Natural killer cell (primary cell): ENCODE results near the gene SDF2. TPM values are rescaled to one million over a fixed set of nuclear protein-coding genes. Genes with fewer than 3 reads are reported as not detected.
"Not testable (repeated sequence)": the region's sequence is repeated elsewhere in the genome, so short reads cannot be mapped to it uniquely, and the experiment has no call there.

Experiments used
- ATAC-seq, 3 donors: fragments of 150-1000 bp in 2 of 3; fragments of 200-7000 bp in 1 of 3; cut with Tn5 transposase; 1 replicate in 1 of 3; 2 replicates in 2 of 3; pipeline ENCODE4 v1.10.0; 2021; ENCODE audit warnings: mild to moderate bottlenecking in 2 of 3, moderate library complexity in 2 of 3
- DNase-seq, 2 donors: peaks; one replicate each; pipeline versions ENCODE4 v3.0.0 to v3.0.0-alpha.2; 2013 to 2021; ENCODE audit warnings: mixed read lengths in 1 of 2
- H3K27ac ChIP-seq: one replicate; pipeline ENCODE4 v1.5.1; 2013; ENCODE audit warnings: mild to moderate bottlenecking, low read length
- H3K27me3 ChIP-seq: one replicate; pipeline ENCODE4 v1.6.1; 2013; ENCODE audit warnings: low read length; ENCODE audit not compliant: control insufficient read depth, insufficient read depth
- H3K36me3 ChIP-seq: one replicate; pipeline ENCODE4 v1.6.1; 2013; ENCODE audit warnings: low read length; ENCODE audit not compliant: control insufficient read depth, insufficient read depth
- H3K4me1 ChIP-seq: one replicate; pipeline ENCODE4 v1.6.1; 2013; ENCODE audit warnings: low read length; ENCODE audit not compliant: control insufficient read depth, insufficient read depth
- H3K4me3 ChIP-seq: one replicate; pipeline ENCODE4 v1.5.1; 2013; ENCODE audit warnings: low read length
- H3K9me3 ChIP-seq: one replicate; pipeline ENCODE4 v1.6.1; 2013; ENCODE audit warnings: low read length; ENCODE audit not compliant: control insufficient read depth, insufficient read depth
- H3K27ac Mint-ChIP-seq, 2 donors: one replicate each; pipeline ENCODE4 v1.8.0; 2022; ENCODE audit warnings: mild to moderate bottlenecking in 2 of 2, mixed read lengths in 2 of 2, moderate library complexity in 1 of 2
- H3K27me3 Mint-ChIP-seq, 2 donors: one replicate each; pipeline ENCODE4 v1.8.0; 2022; ENCODE audit warnings: low read depth in 2 of 2, mixed read lengths in 2 of 2
- H3K36me3 Mint-ChIP-seq: one replicate; pipeline ENCODE4 v1.8.0; 2022; ENCODE audit warnings: mixed read lengths
- H3K4me1 Mint-ChIP-seq, 2 donors: one replicate each; pipeline ENCODE4 v1.8.0; 2022; ENCODE audit warnings: mixed read lengths in 2 of 2
- H3K4me3 Mint-ChIP-seq: one replicate; pipeline ENCODE4 v1.8.0; 2022; ENCODE audit warnings: mild to moderate bottlenecking, moderate library complexity, mixed read lengths
- H3K9me3 Mint-ChIP-seq, 2 donors: one replicate each; pipeline ENCODE4 v1.8.0; 2022; ENCODE audit warnings: mixed read lengths in 2 of 2
- CTCF ChIP-seq: fragments of 200-600 bp; IDR thresholded peaks from one replicate; pipeline ENCODE4 v1.8.0; 2022; ENCODE audit warnings: antibody characterized with exemption
- WGBS: methylation state at CpG from one replicate; pipeline ENCODE4 v1.1.7; 2013; ENCODE audit warnings: missing lambda C conversion rate; ENCODE audit not compliant: insufficient coverage; 5-methylcytosine and 5-hydroxymethylcytosine counted together
- intact Hi-C: fragments of 100-400 bp; cut with micrococcal nuclease; formaldehyde crosslinking; loops from one replicate; pipeline ENCODE4 v1.14.2; 2022
- total RNA-seq, 4 donors: library from RNA; stranded (reverse); fragments of 120-200 nt in 1 of 4; gene quantifications; one replicate each; pipeline versions ENCODE4 v1.2.3 to v1.2.4, GENCODE V29; 2013 to 2022

The SDF2 gene
- total RNA-seq, 3 donors from 2014 or later (not counting 1 experiment from before 2014, with no cell fraction given) = 53.0 to 65.3 (median 53.7) TPM

- peaks cover 9% of the 10 kb centered on the region for H3K36me3 Mint-ChIP-seq
- DNase-seq = no peak
- Histone ChIP-seq H3K9me3 (no peaks in the 10 kb centered on the region), H3K27me3 (no peaks in the 10 kb centered on the region), H3K27ac (no peak overlapping the region), H3K4me3 (no peak overlapping the region), H3K4me1 (no peaks in the 10 kb centered on the region), H3K36me3 (peaks cover 38% of the 10 kb centered on the region)
- intact Hi-C loops = no loop called here
- no peaks in the 10 kb centered on the region for H3K9me3 Mint-ChIP-seq
- no peak for TF ChIP-seq CTCF
- no peaks in the 10 kb centered on the region for H3K4me1 Mint-ChIP-seq
- WGBS = 33% methylated on average over 2 of the region's 2 CpGs
- no peak overlapping the region for H3K4me3 Mint-ChIP-seq
- ATAC-seq = no peak
- H3K27ac Mint-ChIP-seq = peak overlapping the region in 1 of 2 donors; percentile 24
- H3K27me3 Mint-ChIP-seq = no peaks in the 10 kb centered on the region
Observed at GRCh38 chr17:28612531-28612930, 49.2 kb downstream of the SDF2 start.

- Histone ChIP-seq H3K27ac (no peak overlapping the region), H3K27me3 (no peaks in the 10 kb centered on the region), H3K9me3 (no peaks in the 10 kb centered on the region), H3K4me3 (no peak overlapping the region), H3K4me1 (no peaks in the 10 kb centered on the region), H3K36me3 (peaks cover 16% of the 10 kb centered on the region)
- ATAC-seq = no peak
- 96% methylated on average over 8 of the region's 8 CpGs for WGBS
- no peaks in the 10 kb centered on the region for H3K36me3 Mint-ChIP-seq
- no peaks in the 10 kb centered on the region for H3K9me3 Mint-ChIP-seq
- H3K27ac Mint-ChIP-seq = peak overlapping the region in 1 of 2 donors; percentile 10
- H3K4me1 Mint-ChIP-seq = no peaks in the 10 kb centered on the region
- no peaks in the 10 kb centered on the region for H3K27me3 Mint-ChIP-seq
- intact Hi-C loops = no loop called here
- no peak for DNase-seq
- no peak overlapping the region for H3K4me3 Mint-ChIP-seq
- TF ChIP-seq CTCF = no peak
Observed at GRCh38 chr17:28610376-28610775, 51.3 kb downstream of the SDF2 start.

GRCh38 chr17:28604031-28604430 lies 57.7 kb downstream of the SDF2 start:
- not testable (repeated sequence) for H3K27ac ChIP-seq
- WGBS = 92% methylated on average over 8 of the region's 31 CpGs

GRCh38 chr17:28599311-28600184 lies 62.2 kb downstream of the SDF2 start:
- 7% methylated on average over 40 of the region's 40 CpGs for WGBS
- intact Hi-C loops = loop anchor here (1.0 to 5.0 kb wide), 2 partner anchors 23 to 107 kb away; partner anchors contain the start of gene ALDOC
- ATAC-seq (peak; percentile 66 to 81 (median 72)), DNase-seq (peak; percentile 60 to 84)
- H3K4me3 Mint-ChIP-seq = peak overlapping the region; percentile 94
- peaks cover 22 to 23% of the 10 kb centered on the region in 2 donors for H3K4me1 Mint-ChIP-seq
- H3K4me1 ChIP-seq = peaks cover 19% of the 10 kb centered on the region
- no peaks in the 10 kb centered on the region for H3K9me3 Mint-ChIP-seq
- peak overlapping the region; percentile 95 for H3K27ac ChIP-seq
- TF ChIP-seq CTCF = no peak
- peak overlapping the region; percentile 71 for H3K4me3 ChIP-seq
- H3K27ac Mint-ChIP-seq = peak overlapping the region; percentile 95 to 98
- no peaks in the 10 kb centered on the region for H3K36me3 Mint-ChIP-seq
- H3K27me3 Mint-ChIP-seq = no peaks in the 10 kb centered on the region
- H3K27me3 ChIP-seq = no peaks in the 10 kb centered on the region
- no peaks in the 10 kb centered on the region for H3K36me3 ChIP-seq
- H3K9me3 ChIP-seq = no peaks in the 10 kb centered on the region

More at GRCh38 chr17:28604031-28604430, 57.7 kb downstream of the SDF2 start:
- H3K27me3 Mint-ChIP-seq, H3K4me1 Mint-ChIP-seq, ATAC-seq, intact Hi-C loops, H3K9me3 ChIP-seq, H3K36me3 Mint-ChIP-seq, H3K9me3 Mint-ChIP-seq, H3K4me3 ChIP-seq, H3K36me3 ChIP-seq, H3K27ac Mint-ChIP-seq, H3K27me3 ChIP-seq, DNase-seq, H3K4me3 Mint-ChIP-seq: not testable (repeated sequence)
- H3K4me1 ChIP-seq = peaks cover 13% of the 10 kb centered on the region
